ENCODE results near the gene PPP1R10.

DNA sequence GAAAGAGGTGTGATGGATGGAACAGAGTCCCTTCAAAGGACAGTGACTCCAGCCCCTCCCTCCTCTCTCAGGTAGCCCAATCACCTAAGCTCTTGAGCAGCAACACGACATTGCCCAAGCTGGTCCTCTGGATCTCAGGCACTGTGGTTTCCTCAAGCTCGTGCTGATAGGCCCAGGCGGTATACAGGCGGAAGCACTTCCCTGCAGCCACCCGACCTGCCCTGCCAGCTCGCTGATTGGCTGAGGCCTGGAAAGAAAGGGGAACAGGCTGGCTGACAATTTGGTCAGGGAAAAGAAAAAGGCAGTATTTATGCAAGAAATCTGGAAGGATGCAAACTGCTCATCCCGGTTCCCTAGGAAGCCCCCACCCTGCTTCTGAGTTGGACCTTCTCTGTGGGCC lies 39.5 kb upstream of the PPP1R10 start:
- no peak for TF ChIP-seq CTCF (IDR thresholded peaks at IDR 0.05)
- TF ChIP-seq POLR2A (IDR thresholded peaks at IDR 0.05) = no peak

Measured in thyroid gland (tissue), 4 donors.